GM12875 (cell line): ENCODE results near the gene IWS1.
A peak's percentile ranks its signal among the peaks of the same experiment; 100 is the strongest.
"Not testable (repeated sequence)": the region's sequence is repeated elsewhere in the genome, so short reads cannot be mapped to it uniquely, and the experiment has no call there.

Experiments used
- H3K4me3 ChIP-seq: one replicate; pipeline ENCODE4 v1.5.1; 2011; ENCODE audit warnings: low read depth, low read length, control low read depth
- TF ChIP-seq, protein P1 (sequence below): IDR thresholded peaks from 2 replicates; pipeline ENCODE4 v1.5.1; 2011; ENCODE audit warnings: low read depth, mild to moderate bottlenecking, control low read depth, inconsistent platforms, low read length, moderate library complexity, borderline replicate concordance; ENCODE audit not compliant: insufficient read depth

Gene IWS1

GRCh38 chr2:127526132-127527000 lies at the start of gene IWS1:
IWS1 (minus strand) TSS chr2:127526489; CDS start chr2:127526208, 281 bp downstream.
- TF ChIP-seq, protein P1, sequence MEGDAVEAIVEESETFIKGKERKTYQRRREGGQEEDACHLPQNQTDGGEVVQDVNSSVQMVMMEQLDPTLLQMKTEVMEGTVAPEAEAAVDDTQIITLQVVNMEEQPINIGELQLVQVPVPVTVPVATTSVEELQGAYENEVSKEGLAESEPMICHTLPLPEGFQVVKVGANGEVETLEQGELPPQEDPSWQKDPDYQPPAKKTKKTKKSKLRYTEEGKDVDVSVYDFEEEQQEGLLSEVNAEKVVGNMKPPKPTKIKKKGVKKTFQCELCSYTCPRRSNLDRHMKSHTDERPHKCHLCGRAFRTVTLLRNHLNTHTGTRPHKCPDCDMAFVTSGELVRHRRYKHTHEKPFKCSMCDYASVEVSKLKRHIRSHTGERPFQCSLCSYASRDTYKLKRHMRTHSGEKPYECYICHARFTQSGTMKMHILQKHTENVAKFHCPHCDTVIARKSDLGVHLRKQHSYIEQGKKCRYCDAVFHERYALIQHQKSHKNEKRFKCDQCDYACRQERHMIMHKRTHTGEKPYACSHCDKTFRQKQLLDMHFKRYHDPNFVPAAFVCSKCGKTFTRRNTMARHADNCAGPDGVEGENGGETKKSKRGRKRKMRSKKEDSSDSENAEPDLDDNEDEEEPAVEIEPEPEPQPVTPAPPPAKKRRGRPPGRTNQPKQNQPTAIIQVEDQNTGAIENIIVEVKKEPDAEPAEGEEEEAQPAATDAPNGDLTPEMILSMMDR = 0 out of 2 replicates have a peak, but pooled peaks have one; percentile 14
- peak within 1 kb of the TSS; percentile 78 for H3K4me3 ChIP-seq

- TF ChIP-seq, protein P1 = no peak
These were observed 49.7 kb upstream of the IWS1 start for GRCh38 chr2:127575941-127576432.

DNA sequence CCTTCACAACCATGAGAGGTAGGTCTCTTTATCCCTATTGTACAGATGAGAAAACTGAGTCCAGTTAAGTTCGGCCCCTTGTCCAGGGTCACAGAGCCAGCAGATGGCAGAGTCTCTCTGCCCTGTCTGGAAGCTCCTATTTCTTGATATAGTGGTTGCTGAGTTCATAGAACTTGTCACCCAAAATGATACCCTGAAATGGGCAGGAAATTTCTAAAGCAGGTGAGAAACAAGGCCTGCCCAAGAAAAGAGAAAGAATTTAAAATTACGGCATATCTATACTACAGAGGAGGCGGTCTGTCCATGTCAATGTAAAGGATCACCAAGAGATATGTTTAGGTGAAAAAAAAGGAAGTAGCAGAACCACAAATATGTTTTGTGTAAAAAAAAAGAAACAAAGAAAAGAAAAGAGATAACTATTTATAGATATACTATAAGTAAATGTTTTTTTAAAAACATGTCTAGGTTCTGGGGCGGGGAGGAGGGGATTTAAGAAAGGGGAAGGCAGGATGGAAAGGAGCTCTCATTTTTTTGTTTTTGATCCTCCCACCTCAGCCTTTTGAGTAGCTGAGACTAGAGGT lies 49.0 kb upstream of the IWS1 start:
- no peak overlapping the region for H3K4me3 ChIP-seq

More at GRCh38 chr2:127575941-127576432, 49.7 kb upstream of the IWS1 start:
- no peak overlapping the region for H3K4me3 ChIP-seq

GRCh38 chr2:127574656-127575055 lies 48.4 kb upstream of the IWS1 start:
- TF ChIP-seq, protein P1 = no peak
- no peak overlapping the region for H3K4me3 ChIP-seq

More for the DNA sequence above, 49.0 kb upstream of the IWS1 start:
- TF ChIP-seq, protein P1 = no peak

- H3K4me3 ChIP-seq = no peak overlapping the region
- TF ChIP-seq, protein P1 = no peak
These were observed 47.5 kb upstream of the IWS1 start for GRCh38 chr2:127573771-127574170.

- H3K4me3 ChIP-seq = no peak overlapping the region
- TF ChIP-seq, protein P1 = no peak
These were observed 47.0 kb upstream of the IWS1 start for GRCh38 chr2:127573298-127573697.

- H3K4me3 ChIP-seq = no peak overlapping the region
- TF ChIP-seq, protein P1 = no peak
These were observed 46.6 kb upstream of the IWS1 start for GRCh38 chr2:127572841-127573240.

- not testable (repeated sequence) for H3K4me3 ChIP-seq
These were observed 46.1 kb upstream of the IWS1 start for GRCh38 chr2:127572352-127572751.
